GM06990 (cell line): ENCODE results near the gene PCGF3.

Experiments
- DNase-seq: peaks from one replicate; pipeline ENCODE4 v3.0.0-alpha.2; 2011; ENCODE audit not compliant: insufficient read length; ENCODE audit errors: extremely low read depth
- H3K27me3 ChIP-seq: replicated peaks from 2 replicates; pipeline ENCODE4 v1.6.0; 2011; ENCODE audit warnings: low read length; ENCODE audit not compliant: control insufficient read depth, insufficient read depth
- H3K36me3 ChIP-seq: 2 replicates; pipeline ENCODE4 v1.5.1; 2011; ENCODE audit warnings: low read length; ENCODE audit not compliant: control insufficient read depth, insufficient read depth
- H3K4me3 ChIP-seq: replicated peaks from 2 replicates; pipeline ENCODE4 v1.5.1; 2011; ENCODE audit warnings: low read depth, mild to moderate bottlenecking, control low read depth, low read length
- CTCF ChIP-seq: IDR thresholded peaks from 2 replicates; pipeline ENCODE4 v1.5.1; 2011; ENCODE audit warnings: low read length, control low read depth, mild to moderate bottlenecking, inconsistent platforms; ENCODE audit not compliant: insufficient read depth, poor library complexity, severe bottlenecking

Gene PCGF3

GRCh38 chr4:710116-710515 lies 4.5 kb downstream of the PCGF3 start:
- Histone ChIP-seq H3K27me3 (no peaks in the 10 kb centered on the region), H3K36me3 (peaks cover 4% of the 10 kb centered on the region), H3K4me3 (no peak overlapping the region)
- DNase-seq = no peak
- no peak for TF ChIP-seq CTCF

- Histone ChIP-seq H3K36me3 (peaks cover 4% of the 10 kb centered on the region), H3K4me3 (no peak overlapping the region), H3K27me3 (no peaks in the 10 kb centered on the region)
- no peak for TF ChIP-seq CTCF
- no peak for DNase-seq
These were observed 5.3 kb downstream of the PCGF3 start for GRCh38 chr4:710916-711315.

GRCh38 chr4:712093-712492 lies 6.5 kb downstream of the PCGF3 start:
- H3K27me3 ChIP-seq = no peaks in the 10 kb centered on the region
- no peak for DNase-seq
- no peak overlapping the region for H3K4me3 ChIP-seq
- H3K36me3 ChIP-seq = peaks cover 4% of the 10 kb centered on the region
- TF ChIP-seq CTCF = no peak

GRCh38 chr4:712916-713632 lies 7.4 kb downstream of the PCGF3 start:
- no peak for DNase-seq
- no peak overlapping the region for H3K4me3 ChIP-seq
- H3K36me3 ChIP-seq = peaks cover 4% of the 10 kb centered on the region
- no peak for TF ChIP-seq CTCF
- H3K27me3 ChIP-seq = no peaks in the 10 kb centered on the region

GRCh38 chr4:714087-714486 lies 8.5 kb downstream of the PCGF3 start:
- no peak overlapping the region for H3K4me3 ChIP-seq
- no peak for DNase-seq
- H3K27me3 ChIP-seq = no peaks in the 10 kb centered on the region
- no peak for TF ChIP-seq CTCF
- H3K36me3 ChIP-seq = peaks cover 4% of the 10 kb centered on the region
